Liver (tissue), 9 donors: ENCODE results near the gene PAFAH1B2. TPM values are rescaled to one million over a fixed set of nuclear protein-coding genes. Genes with fewer than 3 reads are reported as not detected.

Source experiments
- DNase-seq: peaks from one replicate; pipeline ENCODE4 v3.0.0-alpha.2; 2017; ENCODE audit warnings: low spot score
- H3K27ac ChIP-seq, 2 donors: one replicate each; pipeline ENCODE4 v1.7.0; 2013; ENCODE audit warnings: inconsistent platforms in 2 of 2, low read length in 2 of 2, control low read depth in 1 of 2, low read depth in 1 of 2, mild to moderate bottlenecking in 1 of 2
- H3K27me3 ChIP-seq, 4 donors: one replicate each; pipeline versions ENCODE4 v1.6.1 to v1.7.0; 2013; ENCODE audit warnings: low read length in 3 of 4, inconsistent platforms in 1 of 4, mild to moderate bottlenecking in 1 of 4, moderate library complexity in 1 of 4; ENCODE audit not compliant: control insufficient read depth in 4 of 4, insufficient read depth in 4 of 4
- H3K36me3 ChIP-seq, 4 donors: one replicate each; pipeline versions ENCODE4 v1.6.1 to v1.7.0; 2013; ENCODE audit warnings: low read length in 3 of 4, mild to moderate bottlenecking in 3 of 4, low read depth in 1 of 4, moderate library complexity in 1 of 4; ENCODE audit not compliant: control insufficient read depth in 4 of 4, insufficient read depth in 3 of 4
- H3K4me1 ChIP-seq, 4 donors: one replicate each; pipeline versions ENCODE4 v1.6.1 to v1.7.0; 2013; ENCODE audit warnings: low read length in 3 of 4, mild to moderate bottlenecking in 3 of 4, moderate library complexity in 1 of 4; ENCODE audit not compliant: control insufficient read depth in 4 of 4, insufficient read depth in 4 of 4
- H3K4me3 ChIP-seq, 3 donors: one replicate each; pipeline versions ENCODE4 v1.6.1 to v1.7.0; 2013; ENCODE audit warnings: low read length in 3 of 3, control low read depth in 1 of 3, low read depth in 1 of 3, mild to moderate bottlenecking in 1 of 3
- H3K9ac ChIP-seq, 2 donors: one replicate each; pipeline ENCODE4 v1.7.0; 2013; ENCODE audit warnings: low read length in 2 of 2, mild to moderate bottlenecking in 2 of 2, moderate library complexity in 2 of 2, control low read depth in 1 of 2, low read depth in 1 of 2
- H3K9me3 ChIP-seq, 4 donors: one replicate each; pipeline versions ENCODE4 v1.6.1 to v1.7.0; 2013; ENCODE audit warnings: low read length in 3 of 4; ENCODE audit not compliant: control insufficient read depth in 4 of 4
- ATF3 ChIP-seq: IDR thresholded peaks from 2 replicates; pipeline ENCODE4 v1.6.1; 2016; ENCODE audit warnings: antibody characterized with exemption
- CTCF ChIP-seq: fragments of 150-350 bp; IDR thresholded peaks from 2 replicates; pipeline ENCODE4 v1.5.1; 2017; ENCODE audit warnings: improper control_type of control experiment, low read depth, low read length; ENCODE audit not compliant: missing input control
- EGR1 ChIP-seq, 2 donors: IDR thresholded peaks; 2 replicates each; pipeline ENCODE4 v1.6.1; 2016 to 2018; ENCODE audit warnings: antibody characterized with exemption in 2 of 2, low read depth in 2 of 2
- FOXA1 ChIP-seq: IDR thresholded peaks from 2 replicates; pipeline ENCODE4 v1.6.1; 2016; ENCODE audit warnings: antibody characterized with exemption
- FOXA2 ChIP-seq: IDR thresholded peaks from 2 replicates; pipeline ENCODE4 v1.6.1; 2016; ENCODE audit warnings: antibody characterized with exemption
- HNF4A ChIP-seq, 2 donors: conservative IDR thresholded peaks; 2 replicates each; pipeline ENCODE4 v1.6.1; 2016; ENCODE audit warnings: antibody characterized with exemption in 2 of 2, mild to moderate bottlenecking in 2 of 2
- JUND ChIP-seq, 2 donors: IDR thresholded peaks; 2 replicates each; pipeline ENCODE4 v1.6.1; 2016; ENCODE audit warnings: antibody characterized with exemption in 2 of 2
- MAX ChIP-seq: IDR thresholded peaks from 2 replicates; pipeline ENCODE4 v1.6.1; 2016; ENCODE audit warnings: antibody characterized with exemption
- NR2F2 ChIP-seq: IDR thresholded peaks from 2 replicates; pipeline ENCODE4 v1.6.1; 2016; ENCODE audit warnings: antibody characterized with exemption
- RAD21 ChIP-seq, 2 donors: IDR thresholded peaks; 2 replicates each; pipeline ENCODE4 v1.6.1; 2016; ENCODE audit warnings: antibody characterized with exemption in 2 of 2, mild to moderate bottlenecking in 2 of 2
- REST ChIP-seq: IDR thresholded peaks from 2 replicates; pipeline ENCODE4 v1.6.1; 2016; ENCODE audit warnings: antibody characterized with exemption, mild to moderate bottlenecking
- RXRA ChIP-seq, 2 donors: IDR thresholded peaks; 2 replicates each; pipeline ENCODE4 v1.6.1; 2017 to 2018; ENCODE audit warnings: antibody characterized with exemption in 2 of 2, mild to moderate bottlenecking in 1 of 2
- SP1 ChIP-seq: IDR thresholded peaks from 2 replicates; pipeline ENCODE4 v1.6.1; 2018; ENCODE audit warnings: antibody characterized with exemption, mild to moderate bottlenecking
- TAF1 ChIP-seq: conservative IDR thresholded peaks from 2 replicates; pipeline ENCODE4 v1.6.1; 2016; ENCODE audit warnings: antibody characterized with exemption, mild to moderate bottlenecking
- YY1 ChIP-seq: IDR thresholded peaks from 2 replicates; pipeline ENCODE4 v1.6.1; 2016; ENCODE audit warnings: antibody characterized with exemption, mild to moderate bottlenecking
- ZBTB33 ChIP-seq: IDR thresholded peaks from 2 replicates; pipeline ENCODE4 v1.6.1; 2016; ENCODE audit warnings: antibody characterized with exemption
- WGBS: extraction: QIAGEN DNeasy Blood & Tissue Kit; methylation state at CpG from one replicate; pipeline ENCODE4 v1.1.7; 2013; 5-methylcytosine and 5-hydroxymethylcytosine counted together
- polyA plus RNA-seq, 2 donors: library from polyadenylated mRNA; stranded (reverse) in 1 of 2; unstranded in 1 of 2; fragments of 200-250 nt in 1 of 2; fragments of >200 nt in 1 of 2; fragmentation: Nextera tagmentation in 1 of 2; extraction: Ambion mirVana in 1 of 2; gene quantifications; one replicate each; pipeline versions ENCODE4 v1.2.1 to v1.2.3, GENCODE V29; 2013 to 2015
- total RNA-seq, 2 donors: library from RNA; depleted of rRNA; stranded (reverse); fragments of >200 nt; gene quantifications; one replicate each; pipeline ENCODE4 v1.2.3, GENCODE V29; 2014
- donor health status: healthy.
- donor health status: healthy.
- donor health status: healthy.
- donor health status: healthy.
- donor health status: healthy.

Gene PAFAH1B2
- total and polyA plus RNA-seq, 4 donors, result 12.7 to 39.8 (median 24.9) TPM

GRCh38 chr11:117160826-117161225 is 16.7 kb downstream of the PAFAH1B2 start:
- Histone ChIP-seq H3K9ac (no peak overlapping the region), H3K27me3 (no peaks in the 10 kb centered on the region), H3K4me3 (no peak overlapping the region), H3K36me3 (peaks cover 5 to 39% (median 29%) of the 10 kb centered on the region in 4 donors), H3K9me3 (no peaks in the 10 kb centered on the region), H3K4me1 (no peaks in the 10 kb centered on the region), H3K27ac (no peak overlapping the region)
- TF ChIP-seq FOXA2 (no peak), HNF4A (conservative IDR thresholded peaks at IDR 0.05) (no peak), TAF1 (no peak), EGR1 (IDR thresholded peaks at IDR 0.05; ENCODE audit: low read depth in 2 of 2) (no peak), REST (no peak), YY1 (no peak), RAD21 (IDR thresholded peaks at IDR 0.05) (no peak), MAX (no peak), FOXA1 (no peak), SP1 (no peak), ZBTB33 (no peak), RXRA (IDR thresholded peaks at IDR 0.05) (no peak), JUND (IDR thresholded peaks at IDR 0.05) (no peak)
- no peak for DNase-seq
- 83% methylated on average over 2 of the region's 2 CpGs for WGBS

GRCh38 chr11:117166491-117166890 is 22.4 kb downstream of the PAFAH1B2 start:
- TF ChIP-seq FOXA1, result no peak
- no peak for TF ChIP-seq HNF4A (conservative IDR thresholded peaks at IDR 0.05)
- no peak for TF ChIP-seq ZBTB33
- TF ChIP-seq REST, result no peak
- TF ChIP-seq JUND (IDR thresholded peaks at IDR 0.05), result no peak
- TF ChIP-seq NR2F2, result no peak
- TF ChIP-seq CTCF, result no peak
- TF ChIP-seq ATF3, result no peak
- no peak for TF ChIP-seq TAF1
- 81% methylated on average over 1 of the region's 1 CpG for WGBS
- Histone ChIP-seq H3K9me3 (no peaks in the 10 kb centered on the region), H3K36me3 (peaks cover 5 to 55% (median 44%) of the 10 kb centered on the region in 4 donors), H3K4me1 (no peaks in the 10 kb centered on the region), H3K9ac (no peak overlapping the region), H3K4me3 (no peak overlapping the region), H3K27me3 (no peaks in the 10 kb centered on the region), H3K27ac (no peak overlapping the region)
- DNase-seq, result no peak
